ENCODE data around the gene IQGAP2.

DNA sequence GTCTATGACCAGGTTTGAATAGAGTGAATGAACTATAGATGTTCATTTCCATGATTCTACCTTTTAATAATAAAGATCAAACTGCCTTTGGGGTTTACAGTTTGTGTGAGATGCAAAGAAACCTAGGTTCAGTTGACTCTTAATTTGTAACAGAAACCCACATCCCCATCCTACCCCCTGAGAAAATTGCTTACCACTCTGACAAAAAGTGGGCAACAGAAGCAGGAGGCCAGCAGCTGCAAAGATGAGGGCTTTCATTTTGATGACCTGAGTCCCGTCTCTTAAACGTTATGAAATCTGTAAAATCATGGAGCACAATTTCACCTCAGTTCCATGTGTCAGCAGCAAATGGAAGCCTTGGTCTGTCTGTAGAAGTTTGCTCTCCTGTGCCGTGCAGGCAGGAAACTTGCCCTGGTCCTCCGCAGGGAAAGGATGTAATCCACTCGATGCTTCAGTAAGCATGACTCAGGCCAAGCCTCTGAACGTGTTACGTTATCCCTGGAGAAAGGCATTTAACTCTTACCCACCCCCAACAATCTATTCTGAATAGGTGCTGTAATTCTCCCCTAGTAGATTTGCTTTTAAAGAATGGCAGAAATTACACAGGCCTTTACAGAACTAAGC, 220.0 kb downstream of the IQGAP2 start, which contains the start of gene F2RL2:
- TF ChIP-seq GATA2 (IDR thresholded peaks at IDR 0.05; ENCODE audit: low read depth, low read length) (no peak), GATA3 (IDR thresholded peaks at IDR 0.05; ENCODE audit: low read depth, low read length) (no peak)

All from SH-SY5Y (cell line).